ENCODE data around the gene PGM1. TPM values are rescaled to one million over a fixed set of nuclear protein-coding genes. Genes with fewer than 3 reads are reported as not detected.

The PGM1 gene
- total RNA-seq, 1 experiment from 2014 or later: 10.7 TPM

GRCh38 chr1:63548303-63548702, 44.9 kb upstream of the PGM1 start:
- H3K4me3 ChIP-seq (ENCODE audit: low read depth, low read length, poor library complexity, severe bottlenecking): no peak overlapping the region
- intact Hi-C loops (cut with micrococcal nuclease; ENCODE audit: unreplicated experiment): no loop called here
- ChIA-PET POLR2A (ENCODE audit: low non-redundant PET) (no interaction called here), CTCF (no interaction called here)
- H3K27me3 ChIP-seq (replicated peaks; ENCODE audit: insufficient read depth, low read depth, low read length, poor library complexity): no peaks in the 10 kb centered on the region
- no peaks in the 10 kb centered on the region for H3K4me1 ChIP-seq (ENCODE audit: insufficient read depth, low read length, poor library complexity, severe bottlenecking)
- no peak for DNase-seq (ENCODE audit: low spot score)
- H3K36me3 ChIP-seq (ENCODE audit: insufficient read depth, low read length, poor library complexity, severe bottlenecking): no peaks in the 10 kb centered on the region
- H3K9me3 ChIP-seq (ENCODE audit: low read depth, low read length, poor library complexity, severe bottlenecking): no peaks in the 10 kb centered on the region
- TF ChIP-seq EZH2 (IDR thresholded peaks at IDR 0.05; ENCODE audit: borderline replicate concordance, low read depth, low read length, poor library complexity, severe bottlenecking): no peak
- TF ChIP-seq CTCF (conservative IDR thresholded peaks at IDR 0.05; ENCODE audit: low read depth, low read length): no peak
- BruUV-seq (replicated peaks): no TSS peak
- no peak overlapping the region for H3K27ac ChIP-seq (ENCODE audit: low read depth, low read length, poor library complexity, severe bottlenecking)

DNA sequence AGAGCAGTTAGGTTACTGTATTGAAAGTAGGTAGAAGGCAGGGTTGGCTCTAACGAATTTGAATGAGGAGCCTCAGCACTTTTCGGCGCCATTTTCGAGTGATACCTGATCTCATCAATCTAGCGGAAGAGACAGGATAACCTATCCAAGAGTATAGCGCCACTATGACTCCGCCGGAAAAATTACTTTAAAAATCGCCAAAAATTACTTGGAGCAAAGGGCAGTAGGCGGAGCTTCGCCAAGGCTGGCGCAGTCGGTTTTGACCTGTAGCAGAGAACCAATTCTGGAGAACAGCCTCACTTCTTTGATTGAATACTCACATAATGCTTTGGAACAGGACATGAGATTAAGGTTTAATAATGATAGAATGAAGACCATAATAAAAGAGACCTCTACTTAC, 44.3 kb upstream of the PGM1 start:
- H3K27me3 ChIP-seq (replicated peaks; ENCODE audit: insufficient read depth, low read depth, low read length, poor library complexity): no peaks in the 10 kb centered on the region
- no peak for TF ChIP-seq EZH2 (IDR thresholded peaks at IDR 0.05; ENCODE audit: borderline replicate concordance, low read depth, low read length, poor library complexity, severe bottlenecking)
- TF ChIP-seq CTCF (conservative IDR thresholded peaks at IDR 0.05; ENCODE audit: low read depth, low read length): no peak
- no peak overlapping the region for H3K27ac ChIP-seq (ENCODE audit: low read depth, low read length, poor library complexity, severe bottlenecking)
- DNase-seq (ENCODE audit: low spot score): no peak
- ChIA-PET POLR2A (ENCODE audit: low non-redundant PET) (no interaction called here), CTCF (no interaction called here)
- H3K4me1 ChIP-seq (ENCODE audit: insufficient read depth, low read length, poor library complexity, severe bottlenecking): no peaks in the 10 kb centered on the region
- no peaks in the 10 kb centered on the region for H3K36me3 ChIP-seq (ENCODE audit: insufficient read depth, low read length, poor library complexity, severe bottlenecking)
- BruUV-seq (replicated peaks): no TSS peak
- H3K9me3 ChIP-seq (ENCODE audit: low read depth, low read length, poor library complexity, severe bottlenecking): no peaks in the 10 kb centered on the region
- intact Hi-C loops (cut with micrococcal nuclease; ENCODE audit: unreplicated experiment): no loop called here
- no peak overlapping the region for H3K4me3 ChIP-seq (ENCODE audit: low read depth, low read length, poor library complexity, severe bottlenecking)

- POLR2A ChIA-PET (ENCODE audit: low non-redundant PET): no interaction called here
- TF ChIP-seq CTCF (conservative IDR thresholded peaks at IDR 0.05; ENCODE audit: low read depth, low read length): no peak
- Histone ChIP-seq H3K9me3 (ENCODE audit: low read depth, low read length, poor library complexity, severe bottlenecking) (no peaks in the 10 kb centered on the region), H3K4me1 (ENCODE audit: insufficient read depth, low read length, poor library complexity, severe bottlenecking) (no peaks in the 10 kb centered on the region), H3K4me3 (ENCODE audit: low read depth, low read length, poor library complexity, severe bottlenecking) (no peak overlapping the region), H3K27ac (ENCODE audit: low read depth, low read length, poor library complexity, severe bottlenecking) (no peak overlapping the region), H3K27me3 (replicated peaks; ENCODE audit: insufficient read depth, low read depth, low read length, poor library complexity) (no peaks in the 10 kb centered on the region), H3K36me3 (ENCODE audit: insufficient read depth, low read length, poor library complexity, severe bottlenecking) (no peaks in the 10 kb centered on the region)
- CTCF ChIA-PET: no interaction called here
- no TSS peak for BruUV-seq (replicated peaks)
- DNase-seq (ENCODE audit: low spot score): no peak
- intact Hi-C loops (cut with micrococcal nuclease; ENCODE audit: unreplicated experiment): loop anchor here (5.0 kb wide), 1 partner anchor 692 kb away; no protein-coding TSS in a partner anchor
Observed at GRCh38 chr1:63555480-63555879, 37.7 kb upstream of the PGM1 start.
